GM19397 (cell line): ENCODE measurements around the gene HFM1.

Experiments
- ATAC-seq: cut with Tn5 transposase; IDR thresholded peaks from one replicate; pipeline ENCODE4 v1.9.1; 2021; ENCODE audit warnings: mild to moderate bottlenecking, moderate library complexity; ENCODE audit not compliant: unreplicated experiment

HFM1 gene

GRCh38 chr1:91261655-91262054, 143.0 kb downstream of the HFM1 start:
- no peak for ATAC-seq

GRCh38 chr1:91245435-91245834, 159.2 kb downstream of the HFM1 start:
- no peak for ATAC-seq

GRCh38 chr1:91244737-91245136, 159.9 kb downstream of the HFM1 start:
- no peak for ATAC-seq

GRCh38 chr1:91243171-91243570, 161.5 kb downstream of the HFM1 start:
- ATAC-seq: no peak

- no peak for ATAC-seq
Measured at GRCh38 chr1:91234181-91234580, 170.5 kb downstream of the HFM1 start.

- ATAC-seq: no peak
Measured at GRCh38 chr1:91226741-91227140, 177.9 kb downstream of the HFM1 start.

GRCh38 chr1:91224878-91225277, 179.8 kb downstream of the HFM1 start:
- ATAC-seq: no peak

- ATAC-seq: no peak
Measured at GRCh38 chr1:91221017-91221416, 183.6 kb downstream of the HFM1 start.

GRCh38 chr1:91217911-91218310, 186.7 kb downstream of the HFM1 start:
- no peak for ATAC-seq
